Sciatic nerve (tissue), 2 donors: ENCODE measurements around the gene SLC25A38. TPM values are rescaled to one million over a fixed set of nuclear protein-coding genes. Genes with fewer than 3 reads are reported as not detected.
A peak's percentile ranks its signal among the peaks of the same experiment; 100 is the strongest.
"Not testable (repeated sequence)": the region's sequence is repeated elsewhere in the genome, so short reads cannot be mapped to it uniquely, and the experiment has no call there.

ENCODE experiments used
- ATAC-seq: fragments of 200-7000 bp; cut with Tn5 transposase; one replicate; pipeline ENCODE4 v1.9.1; 2020; ENCODE audit warnings: mild to moderate bottlenecking, moderate library complexity
- DNase-seq: peaks from one replicate; pipeline ENCODE4 v3.0.0-alpha.2; 2020; ENCODE audit warnings: low spot score
- intact Hi-C: fragments of 100-400 bp; cut with DNase I; formaldehyde crosslinking; loops from one replicate; pipeline ENCODE4 v1.14.2; 2022
- total RNA-seq: library from RNA; stranded (reverse); fragmentation: NEBNext Ultra II Directional; extraction: Animal tissue kit (Norgen Biotek cat#: 25700); gene quantifications from one replicate; pipeline ENCODE4 v1.2.1, GENCODE V29; 2021
- donor health status: DM: no; HTN: no; CAD: no.
- donor health status: DM: no; HTN: no; CAD: no.

Gene SLC25A38
- total RNA-seq, 1 donor from 2014 or later, result 20.4 TPM

DNA sequence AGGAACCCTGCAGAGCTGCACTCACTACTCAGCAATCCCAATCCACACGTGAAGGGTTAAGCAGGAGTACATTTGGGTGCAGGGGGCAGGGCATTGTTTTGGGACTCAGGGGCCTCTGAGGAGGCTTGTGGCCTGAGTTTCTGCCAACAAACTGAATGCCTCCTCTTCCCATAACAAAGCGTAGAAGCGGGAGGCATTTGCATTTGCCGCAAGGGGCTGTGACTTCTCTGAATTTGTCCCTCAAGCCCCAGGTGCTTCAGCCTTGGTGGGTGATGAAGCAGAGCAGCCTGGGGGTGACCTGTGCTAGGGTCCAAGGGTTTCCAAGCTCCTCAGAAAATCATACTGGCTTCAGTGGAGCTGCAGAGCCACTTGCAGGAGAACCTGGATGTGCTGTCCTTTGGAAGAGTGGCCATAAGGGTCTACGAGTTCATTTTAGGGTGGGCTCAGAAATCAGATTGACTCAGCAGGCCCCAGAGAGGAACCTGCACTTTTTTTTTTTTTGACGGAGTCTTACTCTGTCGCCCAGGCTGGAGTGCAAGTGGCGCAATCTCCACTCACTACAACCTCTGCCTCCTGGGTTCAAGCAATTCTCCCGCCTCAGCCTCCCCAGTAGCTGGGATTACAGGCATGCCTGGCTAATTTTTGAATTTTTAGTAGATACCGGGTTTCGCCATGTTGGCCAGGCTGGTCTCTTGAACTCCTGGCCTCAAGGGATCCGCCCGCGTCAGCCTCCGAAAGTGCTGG, 21.9 kb downstream of the SLC25A38 start:
- DNase-seq (no peak), ATAC-seq (no peak)
- intact Hi-C loops, result no loop called here

DNA sequence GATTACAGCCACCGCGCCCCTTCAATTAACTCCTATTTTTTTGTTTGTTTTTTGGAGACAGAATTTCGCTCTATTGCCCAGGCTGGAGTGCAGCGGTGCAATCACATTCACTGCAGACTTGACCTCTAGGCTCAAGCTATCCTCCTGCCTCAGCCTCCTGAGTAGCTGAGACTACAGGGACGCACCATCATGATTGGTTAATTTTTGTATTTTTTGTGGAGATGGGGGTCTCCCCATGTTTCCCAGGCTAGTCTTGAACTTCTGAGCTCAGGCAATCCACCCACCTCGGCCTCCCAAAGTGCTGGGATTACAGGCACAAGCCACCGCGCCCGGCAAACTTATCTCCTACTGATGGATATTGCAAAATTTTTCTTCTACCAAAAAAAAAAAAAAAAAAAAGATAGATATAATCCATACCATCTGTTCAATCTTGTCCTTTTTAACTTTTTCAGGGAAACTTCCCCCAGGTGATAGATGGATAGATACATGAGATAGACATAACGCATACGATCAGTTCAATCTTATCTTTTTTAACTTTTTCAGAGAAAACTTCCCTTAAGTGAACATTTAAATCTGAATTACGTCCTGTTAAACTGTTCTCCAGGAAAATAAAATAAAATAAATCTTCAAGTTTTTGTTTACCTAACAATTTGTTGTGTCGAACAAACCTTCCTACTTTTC, 22.7 kb downstream of the SLC25A38 start:
- ATAC-seq (no peak), DNase-seq (no peak)
- intact Hi-C loops, result no loop called here

DNA sequence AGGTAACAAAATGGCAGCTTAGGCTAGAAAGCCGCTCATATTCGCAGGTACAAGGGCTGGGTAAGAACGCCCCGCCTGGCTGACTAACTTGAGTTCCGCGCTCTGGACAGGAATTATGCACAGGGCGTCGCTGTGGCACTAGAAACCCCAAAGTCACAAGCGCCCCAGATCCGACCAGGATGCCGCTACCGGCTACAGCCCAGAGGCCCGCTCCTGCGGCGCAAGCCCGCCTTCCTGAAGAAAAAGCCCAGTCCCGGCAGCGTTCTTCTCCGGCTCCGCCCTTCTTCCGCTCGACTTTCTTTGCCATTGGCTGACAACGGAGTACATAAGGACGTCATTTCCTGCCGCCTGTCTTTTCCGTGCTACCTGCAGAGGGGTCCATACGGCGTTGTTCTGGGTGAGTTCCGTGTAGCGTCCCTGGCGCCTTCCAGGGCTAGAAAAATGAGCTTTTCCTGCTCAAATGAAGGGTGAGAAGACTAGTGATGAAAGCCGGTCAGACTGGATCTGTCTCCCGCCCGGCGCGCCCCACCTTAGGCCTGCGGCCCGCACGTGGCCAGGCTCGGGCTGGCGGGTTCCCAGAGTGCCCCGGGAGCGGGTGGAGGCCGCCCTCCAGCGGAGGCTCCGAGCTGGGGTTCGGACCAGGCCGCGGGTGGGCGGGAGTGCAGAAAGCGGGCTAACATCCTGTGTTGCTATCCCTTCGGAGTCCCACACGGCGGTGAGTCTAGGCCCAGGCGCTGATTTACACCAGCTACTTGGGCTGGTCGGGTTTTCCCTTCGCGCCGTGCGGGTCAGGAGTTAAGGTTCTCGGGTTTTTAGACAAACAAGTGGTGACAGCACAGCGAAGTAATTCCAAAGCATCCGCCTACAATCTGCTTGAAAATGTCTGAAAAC, 23.4 kb downstream of the SLC25A38 start, which contains the start of gene RPSA:
Gene RPSA, plus strand, starts transcription at position 353 of the 891 bp plus-strand sequence. CDS start 934 bp downstream, outside the sequence.
- ATAC-seq (peak; percentile 99), DNase-seq (peak; percentile 92)
- intact Hi-C loops, result no loop called here

DNA sequence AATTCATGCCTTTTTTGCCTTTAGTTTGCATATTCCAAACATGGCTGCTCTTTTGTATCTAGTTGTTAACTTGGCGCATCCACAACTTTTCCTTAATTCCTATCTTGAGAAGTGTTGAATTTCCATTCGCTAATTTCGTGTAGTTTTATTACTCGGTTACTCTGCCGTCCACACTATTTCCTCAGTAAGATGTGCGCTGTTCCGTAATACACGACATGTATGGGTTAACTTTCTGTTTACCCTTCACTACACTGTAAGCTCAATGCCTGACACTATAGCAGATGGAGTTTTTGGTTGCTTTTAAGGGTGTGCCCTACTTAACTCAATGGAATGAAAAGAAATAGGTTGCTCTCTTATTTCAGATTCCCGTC, 24.1 kb downstream of the SLC25A38 start:
- ATAC-seq, result no peak
- intact Hi-C loops, result no loop called here

DNA sequence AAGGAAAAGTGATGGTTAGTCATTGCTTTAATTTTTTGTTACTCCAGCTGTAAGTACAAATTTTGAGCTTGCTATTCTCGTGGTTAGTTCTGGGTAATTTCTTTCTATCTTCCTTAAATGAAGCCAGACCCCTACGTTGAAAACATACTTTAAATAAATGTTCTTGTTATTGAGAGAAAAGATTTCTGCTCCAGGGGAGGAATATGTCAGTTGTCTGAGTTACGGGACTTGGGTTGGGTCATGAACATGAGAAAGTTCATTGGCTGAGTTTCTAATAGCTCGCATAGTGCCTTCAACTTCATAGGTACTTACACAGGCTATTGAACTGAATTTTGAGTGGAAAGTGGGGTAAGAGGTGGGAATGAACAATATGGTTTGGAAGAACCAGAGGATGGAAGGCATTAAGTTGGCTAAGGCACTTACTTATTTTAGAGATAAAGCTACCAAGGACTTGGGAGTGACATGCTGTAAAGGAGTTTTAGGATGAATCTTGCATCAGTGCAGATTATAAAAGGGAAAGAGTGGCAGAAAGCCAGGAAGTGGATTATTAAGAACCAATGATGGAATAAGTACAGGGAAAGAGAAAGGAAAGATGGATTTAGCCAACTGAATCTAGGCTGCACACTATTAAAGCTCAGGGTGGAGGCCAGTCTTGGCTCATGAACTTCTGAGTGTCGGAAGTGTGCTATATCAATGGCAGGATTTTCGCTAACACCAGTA, 24.8 kb downstream of the SLC25A38 start:
- DNase-seq, result no peak
- ATAC-seq, result no peak
- intact Hi-C loops, result no loop called here

More for the DNA sequence above, 24.1 kb downstream of the SLC25A38 start:
- no peak for DNase-seq

DNA sequence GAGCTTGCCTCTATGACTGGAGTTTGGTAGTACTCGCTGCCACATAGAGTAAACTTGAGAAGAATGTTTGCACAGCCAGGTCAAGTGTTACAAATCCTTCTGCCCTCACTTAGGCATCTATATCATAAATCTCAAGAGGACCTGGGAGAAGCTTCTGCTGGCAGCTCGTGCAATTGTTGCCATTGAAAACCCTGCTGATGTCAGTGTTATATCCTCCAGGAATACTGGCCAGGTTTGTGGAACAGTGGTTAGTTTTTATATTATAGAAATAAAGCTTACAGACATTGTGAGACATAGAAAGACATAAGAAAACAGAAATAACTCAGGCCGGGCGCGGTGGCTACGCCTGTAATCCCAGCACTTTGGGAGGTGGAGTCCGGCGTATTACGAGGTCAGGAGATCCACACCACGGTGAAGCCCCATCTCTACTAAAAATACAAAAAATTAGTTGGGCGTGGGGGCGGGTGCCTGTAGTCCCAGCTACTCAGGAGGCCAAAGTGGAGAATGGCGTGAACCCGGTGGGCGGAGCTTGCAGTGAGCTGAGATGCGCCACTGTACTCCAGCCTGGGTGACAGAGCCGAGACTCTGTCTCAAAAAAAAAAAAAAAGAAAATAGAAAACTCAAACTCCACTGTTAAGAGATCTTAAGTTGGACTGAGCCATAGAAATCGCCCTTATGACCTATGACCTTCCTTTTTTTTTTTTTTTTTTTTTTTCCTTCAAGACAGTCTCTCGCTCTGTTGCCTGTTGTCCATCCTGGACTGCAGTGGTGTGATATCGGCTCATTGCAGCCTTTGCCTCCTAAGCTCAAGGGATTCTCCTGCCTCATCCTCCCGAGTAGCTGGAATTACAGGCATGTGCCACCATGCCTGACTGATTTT, 25.6 kb downstream of the SLC25A38 start:
- intact Hi-C loops, result no loop called here
- ATAC-seq, result no peak
- DNase-seq, result no peak

DNA sequence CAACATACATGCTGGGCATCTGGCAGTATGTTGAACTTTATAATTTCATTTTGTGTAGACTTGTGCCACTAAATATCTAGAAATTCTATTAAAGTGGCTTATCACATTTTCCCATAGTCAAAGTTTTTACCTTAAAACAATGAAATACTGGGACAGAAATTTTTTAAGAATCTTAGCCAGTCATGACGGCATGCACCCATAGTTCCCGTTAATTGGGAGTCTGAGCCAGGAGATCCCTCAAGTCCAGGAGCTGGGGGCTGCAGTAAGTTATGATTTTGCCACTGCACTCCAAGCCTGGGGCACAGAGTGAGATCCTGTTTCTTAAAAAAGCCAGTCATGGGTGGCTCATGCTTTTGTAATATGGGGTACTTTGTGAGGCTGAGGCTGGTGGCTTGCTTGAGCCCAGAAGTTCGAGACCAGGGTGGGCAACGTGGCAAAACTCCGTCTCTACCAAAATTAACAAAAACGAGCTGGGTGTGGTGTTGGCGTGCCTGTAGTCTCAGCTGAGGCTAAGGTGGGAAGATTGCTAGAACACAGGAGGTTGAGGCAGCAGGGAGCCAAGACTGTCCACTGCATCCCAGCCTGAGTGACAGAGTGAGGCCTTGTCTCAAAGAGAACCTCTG, 26.5 kb downstream of the SLC25A38 start:
- DNase-seq (no peak), ATAC-seq (no peak)
- intact Hi-C loops, result loop anchor here (10.0 kb wide), 1 partner anchor 905 kb away; no protein-coding TSS in a partner anchor

DNA sequence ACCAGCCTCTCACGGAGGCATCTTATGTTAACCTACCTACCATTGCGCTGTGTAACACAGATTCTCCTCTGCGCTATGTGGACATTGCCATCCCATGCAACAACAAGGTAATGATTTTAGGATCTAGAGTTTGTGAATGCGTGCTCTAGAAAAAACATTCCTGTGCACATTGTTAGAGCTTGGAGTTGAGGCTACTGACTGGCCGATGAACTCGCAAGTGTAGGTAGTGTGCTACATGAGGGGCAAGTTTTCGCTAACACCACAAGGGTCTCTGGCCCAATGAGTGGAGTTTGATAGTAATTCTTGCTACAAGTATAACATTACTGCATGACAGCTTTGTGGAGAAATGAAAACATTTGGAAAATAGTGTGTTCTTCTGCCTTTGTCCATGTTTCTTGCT, 27.7 kb downstream of the SLC25A38 start:
- DNase-seq, result no peak
- intact Hi-C loops, result loop anchor here (10.0 kb wide), 1 partner anchor 904 kb away; no protein-coding TSS in a partner anchor
- no peak for ATAC-seq

DNA sequence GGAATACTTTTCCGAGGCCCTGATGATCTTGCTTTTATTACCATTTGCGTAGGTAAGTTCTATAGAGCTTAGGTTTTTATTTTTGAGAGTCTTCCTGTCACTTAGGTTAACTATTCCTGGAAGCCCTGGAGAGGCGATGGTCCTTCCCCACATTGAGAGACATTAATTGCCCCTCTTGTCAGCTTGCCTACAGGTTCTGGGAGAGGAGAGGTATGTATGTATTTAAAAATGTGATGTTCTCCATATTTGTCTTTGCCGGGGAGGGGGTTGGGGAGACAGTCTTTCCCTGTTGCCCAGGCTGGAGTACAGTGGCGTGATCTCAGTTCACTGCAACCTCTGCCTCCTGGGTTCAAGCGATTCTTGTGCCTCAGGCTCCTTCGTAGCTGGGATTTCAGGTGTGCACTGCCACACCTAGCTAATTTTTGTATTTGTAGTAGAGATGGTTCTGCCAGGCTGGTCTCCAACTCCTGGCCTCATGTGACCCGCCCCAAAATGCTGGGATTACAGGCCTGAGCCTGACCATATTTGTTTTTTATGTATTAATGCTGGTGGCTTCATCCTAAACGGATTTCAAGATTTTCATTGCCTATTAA, 29.6 kb downstream of the SLC25A38 start:
- DNase-seq (no peak), ATAC-seq (no peak)
- intact Hi-C loops, result loop anchor here (10.0 kb wide), 1 partner anchor 902 kb away; no protein-coding TSS in a partner anchor

DNA sequence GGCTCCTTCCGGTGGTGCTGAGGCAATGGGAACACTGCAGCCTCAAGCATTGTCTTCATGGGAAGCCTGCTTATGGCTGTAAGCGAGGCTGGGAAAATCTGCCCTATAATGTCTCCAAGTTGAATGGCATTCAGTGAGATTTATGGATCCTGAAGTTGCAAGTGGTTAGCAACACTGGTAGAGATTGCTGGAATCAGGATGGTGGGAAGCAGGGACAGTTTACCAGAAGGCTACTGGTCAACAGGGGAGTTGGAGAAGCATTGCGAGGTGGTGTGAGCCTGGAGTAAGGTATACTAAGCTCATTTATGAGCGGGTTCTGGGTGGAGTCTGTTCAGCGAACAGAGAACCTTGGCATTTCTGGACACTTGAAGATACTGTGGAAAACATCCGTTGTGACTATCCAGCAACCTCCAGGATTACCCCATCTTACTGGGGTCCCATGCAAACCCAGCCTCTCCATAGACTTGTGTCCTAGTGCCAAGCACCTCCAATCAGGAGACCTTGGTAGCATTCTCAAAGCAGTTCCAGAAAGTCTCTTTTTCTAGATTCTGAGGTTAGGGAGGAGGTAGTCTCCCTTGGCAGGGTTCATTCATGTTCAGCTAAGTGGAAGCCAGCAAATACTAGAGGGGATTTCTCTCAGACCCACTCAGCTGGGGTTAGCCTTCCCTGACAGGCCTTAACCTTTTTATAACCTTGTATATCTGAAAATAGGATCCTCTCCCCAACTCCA, 30.7 kb downstream of the SLC25A38 start:
- intact Hi-C loops, result loop anchor here (10.0 kb wide), 1 partner anchor 901 kb away; no protein-coding TSS in a partner anchor
- DNase-seq, result no peak
- no peak for ATAC-seq

DNA sequence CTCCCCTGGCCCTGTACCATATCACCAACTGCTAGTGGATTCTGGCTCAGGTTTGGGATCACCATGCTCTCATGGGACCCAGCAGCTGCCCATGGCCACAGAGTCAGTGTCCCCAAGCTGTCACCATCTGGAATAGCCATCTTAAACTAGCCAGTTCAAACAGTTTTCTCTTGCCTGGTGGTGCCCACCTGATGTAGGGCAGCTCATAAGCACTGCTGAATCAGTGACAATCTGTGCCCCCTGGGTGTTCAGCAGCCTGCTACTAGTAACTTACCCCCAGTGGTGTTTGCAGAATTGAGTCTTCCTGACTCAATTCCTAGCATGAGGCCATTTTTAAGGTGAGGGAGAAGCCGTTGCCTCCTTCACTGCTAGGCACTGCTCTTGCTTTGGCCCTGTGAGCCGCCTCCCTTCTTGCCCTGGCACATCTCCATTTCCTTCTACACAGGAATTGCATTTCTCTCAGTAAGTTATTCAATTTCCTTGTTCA, 31.3 kb downstream of the SLC25A38 start:
- no peak for ATAC-seq
- intact Hi-C loops, result loop anchor here (10.0 kb wide), 1 partner anchor 900 kb away; no protein-coding TSS in a partner anchor
- DNase-seq, result no peak

DNA sequence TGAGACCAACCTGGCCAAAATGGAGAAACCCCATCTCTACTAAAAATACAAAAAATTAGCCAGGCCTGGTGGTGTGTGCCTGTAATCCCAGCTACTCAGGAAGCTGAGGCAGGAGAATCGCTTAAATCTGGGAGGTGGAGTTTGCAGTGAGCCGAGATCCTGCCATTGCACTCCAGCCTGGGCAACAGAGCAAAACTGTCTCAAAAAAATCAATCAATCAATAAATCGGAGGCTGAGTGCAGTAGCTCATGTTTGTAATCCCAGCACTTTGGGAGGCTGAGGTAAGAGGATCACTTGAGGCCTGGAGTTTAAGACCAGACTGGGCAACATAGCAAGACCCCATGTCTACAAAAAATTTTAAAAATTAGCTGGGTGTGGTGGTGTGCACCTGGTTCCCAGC, 32.1 kb downstream of the SLC25A38 start:
- not testable (repeated sequence) for ATAC-seq
- intact Hi-C loops, result loop anchor here (5.0 to 10.0 kb wide), 2 partner anchors 797 to 899 kb away; no protein-coding TSS in a partner anchor

DNA sequence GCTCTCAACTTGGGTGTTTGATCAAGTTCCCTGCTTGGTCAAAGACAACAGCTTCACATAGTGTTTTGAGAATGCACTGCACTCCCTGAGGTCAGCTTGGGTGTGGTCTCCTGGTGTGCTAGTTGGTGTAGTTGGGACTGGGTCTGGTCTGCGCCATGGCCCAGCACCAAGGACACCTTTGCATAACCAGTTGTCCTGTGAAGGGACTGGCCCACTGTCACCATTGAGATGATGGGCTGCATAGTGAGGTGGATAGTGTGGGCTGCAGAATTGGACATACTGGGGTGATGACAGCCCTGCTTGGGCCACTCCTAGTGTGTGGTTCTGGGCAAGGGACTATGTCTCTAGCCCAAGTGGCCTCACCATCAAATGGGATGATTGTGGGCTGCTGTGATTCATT, 32.8 kb downstream of the SLC25A38 start:
- intact Hi-C loops, result loop anchor here (5.0 to 10.0 kb wide), 2 partner anchors 796 to 899 kb away; no protein-coding TSS in a partner anchor
- DNase-seq (no peak), ATAC-seq (peak; percentile 28)

More for the DNA sequence above, 32.1 kb downstream of the SLC25A38 start:
- DNase-seq, result not testable (repeated sequence)

DNA sequence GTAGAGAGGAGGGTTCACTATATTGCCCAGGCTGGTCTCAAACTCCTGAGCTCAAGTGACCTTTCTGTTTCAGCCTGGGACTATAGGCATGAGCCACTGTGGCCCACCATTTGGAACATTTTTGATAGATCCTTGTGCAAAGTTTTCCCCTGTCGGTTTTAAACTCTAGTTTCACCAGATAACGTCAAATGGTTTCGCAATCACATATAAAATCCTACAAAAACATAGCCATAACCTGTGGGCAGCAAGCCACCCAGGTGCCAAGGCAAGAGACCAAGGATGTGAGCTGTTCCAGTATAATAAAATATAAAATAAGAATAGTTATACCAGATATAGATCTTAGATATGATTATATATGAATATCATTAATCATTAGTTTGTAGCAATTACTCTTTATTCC, 33.8 kb downstream of the SLC25A38 start:
- DNase-seq, result not testable (repeated sequence)
- intact Hi-C loops, result loop anchor here (5.0 to 10.0 kb wide), 2 partner anchors 795 to 898 kb away; no protein-coding TSS in a partner anchor

DNA sequence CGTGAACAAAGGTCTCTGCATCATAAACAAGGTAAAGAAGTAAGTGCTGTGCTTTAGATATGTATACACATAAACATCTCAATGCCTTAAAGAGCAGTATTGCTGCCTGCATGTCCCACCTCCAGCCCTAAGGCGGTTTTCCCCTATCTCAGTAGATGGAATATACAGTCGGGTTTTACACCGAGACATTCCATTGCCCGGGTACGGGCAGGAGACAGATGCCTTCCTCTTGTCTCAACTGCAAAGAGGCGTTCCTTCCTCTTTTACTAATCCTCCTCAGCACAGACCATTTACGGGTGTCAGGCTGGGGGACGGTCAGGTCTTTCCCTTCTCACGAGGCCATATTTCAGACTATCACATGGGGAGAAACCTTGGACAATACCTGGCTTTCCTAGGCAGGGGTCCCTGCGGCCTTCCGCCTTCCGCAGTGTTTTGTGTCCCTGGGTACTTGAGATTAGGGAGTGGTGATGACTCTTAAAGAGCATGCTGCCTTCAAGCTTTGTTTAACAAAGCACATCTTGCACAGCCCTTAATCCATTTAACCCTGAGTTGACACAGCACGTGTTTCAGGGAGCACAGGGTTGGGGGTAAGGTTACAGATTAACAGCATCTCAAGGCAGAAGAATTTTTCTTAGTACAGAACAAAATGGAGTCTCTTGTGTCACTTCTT, 35.5 kb downstream of the SLC25A38 start:
- intact Hi-C loops, result loop anchor here (5.0 to 10.0 kb wide), 2 partner anchors 794 to 896 kb away; no protein-coding TSS in a partner anchor
- not testable (repeated sequence) for ATAC-seq, DNase-seq

More for the DNA sequence above, 33.8 kb downstream of the SLC25A38 start:
- not testable (repeated sequence) for ATAC-seq
